NCI-H526 (cell line): ENCODE results near the gene EIF3A.

Experiments used
- DNase-seq, 2 experiments: peaks; one replicate each; lab custom pipeline; 2025; lab: John Stamatoyannopoulos, UW

Gene EIF3A

GRCh38 chr10:119006451-119007210 lies 74.0 kb downstream of the EIF3A start:
- no peak for DNase-seq

GRCh38 chr10:119005362-119006043 lies 75.1 kb downstream of the EIF3A start:
- no peak for DNase-seq

- DNase-seq: no peak
These were observed 76.9 kb downstream of the EIF3A start for GRCh38 chr10:119003572-119004289.

GRCh38 chr10:119001717-119002500 lies 78.7 kb downstream of the EIF3A start:
- no peak for DNase-seq

GRCh38 chr10:118998183-118998582 lies 82.4 kb downstream of the EIF3A start:
- DNase-seq: no peak

- no peak for DNase-seq
These were observed 83.2 kb downstream of the EIF3A start for GRCh38 chr10:118997379-118997778.

GRCh38 chr10:118995739-118996138 lies 84.9 kb downstream of the EIF3A start:
- no peak for DNase-seq

GRCh38 chr10:118994321-118994720 lies 86.3 kb downstream of the EIF3A start:
- no peak for DNase-seq

- no peak for DNase-seq
These were observed 87.4 kb downstream of the EIF3A start for GRCh38 chr10:118993214-118993613.

- DNase-seq: no peak
These were observed 88.1 kb downstream of the EIF3A start for GRCh38 chr10:118992496-118992895.

- no peak for DNase-seq
These were observed 90.3 kb downstream of the EIF3A start for GRCh38 chr10:118990326-118990725.

- no peak for DNase-seq
These were observed 93.5 kb downstream of the EIF3A start for GRCh38 chr10:118986815-118987790.

GRCh38 chr10:118985576-118985975 lies 95.0 kb downstream of the EIF3A start:
- no peak for DNase-seq
